Tibial artery (tissue), 4 donors: ENCODE results near the gene ZNF804B.

Source experiments
- DNase-seq, 2 donors: peaks; one replicate each; pipeline ENCODE4 v3.0.0-alpha.2; 2019
- H3K27ac ChIP-seq, 2 donors: fragments of 200-600 bp; sonication (generic) in 1 of 2; 1 replicate in 1 of 2; 2 replicates in 1 of 2; pipeline ENCODE4 v1.5.1; 2018 to 2019; ENCODE audit warnings: mild to moderate bottlenecking in 1 of 2
- H3K27me3 ChIP-seq, 2 donors: fragments of 200-600 bp; sonication (generic) in 1 of 2; one replicate each; pipeline versions ENCODE4 v1.5.1 to v1.6.0; 2016 to 2019
- H3K36me3 ChIP-seq, 3 donors: fragments of 200-600 bp; sonication (generic) in 2 of 3; one replicate each; pipeline ENCODE4 v1.5.1; 2016 to 2019; ENCODE audit warnings: mild to moderate bottlenecking in 2 of 3
- H3K4me1 ChIP-seq, 4 donors: fragments of 200-600 bp; sonication (generic) in 2 of 4; 1 replicate in 3 of 4; 2 replicates in 1 of 4; pipeline ENCODE4 v1.5.1; 2016 to 2019
- H3K4me3 ChIP-seq, 2 donors: fragments of 200-600 bp; sonication (generic) in 1 of 2; 1 replicate in 1 of 2; 2 replicates in 1 of 2; pipeline ENCODE4 v1.5.1; 2018 to 2019; ENCODE audit warnings: mild to moderate bottlenecking in 2 of 2
- H3K9me3 ChIP-seq, 3 donors: fragments of 200-600 bp; sonication (generic) in 1 of 3; one replicate each; pipeline ENCODE4 v1.5.1; 2016 to 2019
- CTCF ChIP-seq, 2 experiments: fragments of 200-600 bp in 1 of 2; fragments of 450-650 bp in 1 of 2; IDR thresholded peaks; one replicate each; pipeline ENCODE4 v1.5.1; 2017 to 2019; ENCODE audit warnings: antibody characterized with exemption in 2 of 2, mild to moderate bottlenecking in 1 of 2, moderate library complexity in 1 of 2
- intact Hi-C: fragments of 100-400 bp; cut with DNase I; formaldehyde crosslinking; loops from one replicate; pipeline ENCODE4 v1.15.0; 2023; ENCODE audit warnings: low total_unique reads

Gene ZNF804B

GRCh38 chr7:88967432-88967831 is 207.9 kb downstream of the ZNF804B start:
- Histone ChIP-seq H3K27ac (no peak overlapping the region), H3K4me3 (no peak overlapping the region), H3K4me1 (no peaks in the 10 kb centered on the region), H3K36me3 (no peaks in the 10 kb centered on the region), H3K9me3 (peaks cover 0 to 5% (median 0%) of the 10 kb centered on the region in 3 donors), H3K27me3 (no peaks in the 10 kb centered on the region)
- no peak for DNase-seq
- no peak for TF ChIP-seq CTCF (IDR thresholded peaks at IDR 0.05)
- intact Hi-C loops = no loop called here

GRCh38 chr7:88969167-88969566 is 209.7 kb downstream of the ZNF804B start:
- no peak for DNase-seq
- Histone ChIP-seq H3K27me3 (no peaks in the 10 kb centered on the region), H3K4me3 (no peak overlapping the region), H3K36me3 (no peaks in the 10 kb centered on the region), H3K9me3 (no peaks in the 10 kb centered on the region), H3K4me1 (no peaks in the 10 kb centered on the region), H3K27ac (no peak overlapping the region)
- TF ChIP-seq CTCF (IDR thresholded peaks at IDR 0.05) = no peak
- intact Hi-C loops = no loop called here

- DNase-seq = no peak
- intact Hi-C loops = no loop called here
- H3K4me3 ChIP-seq = no peak overlapping the region
- H3K27ac ChIP-seq = no peak overlapping the region
- no peaks in the 10 kb centered on the region for H3K4me1 ChIP-seq
- H3K36me3 ChIP-seq = no peaks in the 10 kb centered on the region
- H3K27me3 ChIP-seq = no peaks in the 10 kb centered on the region
- no peak for TF ChIP-seq CTCF (IDR thresholded peaks at IDR 0.05)
- H3K9me3 ChIP-seq = no peaks in the 10 kb centered on the region
These were observed 225.8 kb downstream of the ZNF804B start for GRCh38 chr7:88985295-88985694.

GRCh38 chr7:89001306-89001705 is 241.8 kb downstream of the ZNF804B start:
- H3K27ac ChIP-seq = no peak overlapping the region
- DNase-seq = no peak
- no peaks in the 10 kb centered on the region for H3K4me1 ChIP-seq
- intact Hi-C loops = no loop called here
- no peaks in the 10 kb centered on the region for H3K9me3 ChIP-seq
- H3K27me3 ChIP-seq = no peaks in the 10 kb centered on the region
- H3K36me3 ChIP-seq = no peaks in the 10 kb centered on the region
- TF ChIP-seq CTCF (IDR thresholded peaks at IDR 0.05) = no peak
- H3K4me3 ChIP-seq = no peak overlapping the region

- TF ChIP-seq CTCF (IDR thresholded peaks at IDR 0.05) = no peak
- Histone ChIP-seq H3K4me3 (no peak overlapping the region), H3K36me3 (no peaks in the 10 kb centered on the region), H3K27ac (no peak overlapping the region), H3K4me1 (no peaks in the 10 kb centered on the region), H3K9me3 (no peaks in the 10 kb centered on the region), H3K27me3 (no peaks in the 10 kb centered on the region)
- intact Hi-C loops = no loop called here
- no peak for DNase-seq
These were observed 243.8 kb downstream of the ZNF804B start for GRCh38 chr7:89002981-89003956.
